CD4-positive, alpha-beta T cell treated with Interleukin-4 for 1 hour (primary cell): Measurements from ENCODE around the gene CIZ1.
"Not testable (repeated sequence)": the region's sequence is repeated elsewhere in the genome, so short reads cannot be mapped to it uniquely, and the experiment has no call there.

Experiments
- DNase-seq, 2 donors: peaks; one replicate each; pipeline ENCODE4 v3.0.0-alpha.2; 2020 to 2022

Gene CIZ1

GRCh38 chr9:128190516-128191405 is 611 bp downstream of the CIZ1 start:
- no peak for DNase-seq

GRCh38 chr9:128190013-128190412 is 1.4 kb downstream of the CIZ1 start:
- DNase-seq, result no peak

- DNase-seq, result no peak
These were observed 3.2 kb downstream of the CIZ1 start for GRCh38 chr9:128188209-128188608.

- DNase-seq, result no peak
These were observed 4.0 kb downstream of the CIZ1 start for GRCh38 chr9:128187361-128187760.

- DNase-seq, result no peak
These were observed 5.1 kb downstream of the CIZ1 start for GRCh38 chr9:128185979-128186965.

- no peak for DNase-seq
These were observed 8.3 kb downstream of the CIZ1 start for GRCh38 chr9:128182893-128183588.

- not testable (repeated sequence) for DNase-seq
These were observed 9.9 kb downstream of the CIZ1 start for GRCh38 chr9:128181480-128181879.

GRCh38 chr9:128180447-128180846 is 10.9 kb downstream of the CIZ1 start:
- no peak for DNase-seq

GRCh38 chr9:128180001-128180400 is 11.4 kb downstream of the CIZ1 start:
- no peak for DNase-seq

GRCh38 chr9:128178806-128179431 is 12.5 kb downstream of the CIZ1 start:
- no peak for DNase-seq

- DNase-seq, result no peak
These were observed 15.6 kb downstream of the CIZ1 start for GRCh38 chr9:128175726-128176125.

GRCh38 chr9:128175102-128175563 is 16.2 kb downstream of the CIZ1 start:
- no peak for DNase-seq

- no peak for DNase-seq
These were observed 17.3 kb downstream of the CIZ1 start for GRCh38 chr9:128174062-128174461.

- no peak for DNase-seq
These were observed 21.4 kb downstream of the CIZ1 start for GRCh38 chr9:128169925-128170324.

- no peak for DNase-seq
These were observed 21.9 kb downstream of the CIZ1 start for GRCh38 chr9:128169492-128169891.

GRCh38 chr9:128168731-128169308 is 22.6 kb downstream of the CIZ1 start:
- DNase-seq, result no peak

GRCh38 chr9:128167209-128167608 is 24.2 kb downstream of the CIZ1 start:
- DNase-seq, result no peak

GRCh38 chr9:128166169-128166568 is 25.2 kb downstream of the CIZ1 start:
- DNase-seq, result no peak

- no peak for DNase-seq
These were observed 27.0 kb downstream of the CIZ1 start for GRCh38 chr9:128164307-128164885.

GRCh38 chr9:128163523-128164306 is 27.7 kb downstream of the CIZ1 start:
- no peak for DNase-seq

- DNase-seq, result no peak
These were observed 28.3 kb downstream of the CIZ1 start for GRCh38 chr9:128163027-128163515.
